K562 (cell line): ENCODE data around the gene CYBB. TPM values are rescaled to one million over a fixed set of nuclear protein-coding genes. Genes with fewer than 3 reads are reported as not detected.

Experiments
- ATAC-seq: fragments of 200-7000 bp; cut with Tn5 transposase; 3 replicates; pipeline ENCODE4 v1.9.1; 2020; ENCODE audit warnings: moderate library complexity
- BruUV-seq: library from RNA; stranded (reverse); fragments of 400-500 nt; replicated peaks from 2 replicates; lab custom pipeline; 2021; lab: Mats Ljungman, UMichigan
- CTCF ChIA-PET: fragments of 300-600 bp; formaldehyde crosslinking; extraction: SDS; loops from one replicate; lab custom pipeline; 2021; ENCODE audit warnings: low intra/inter-chr PET ratio; lab: Yijun Ruan, JAX
- POLR2A ChIA-PET: fragments of 300-600, 350-650 bp; sonication (Branson Sonifier 250); formaldehyde crosslinking; extraction: SDS; loops from one replicate; lab custom pipeline; 2021; ENCODE audit warnings: antibody characterized with exemption, inconsistent platforms; lab: Yijun Ruan, JAX
- DNase-seq, 4 experiments: peaks; one replicate each; pipeline versions ENCODE4 v3.0.0 to v3.0.0-alpha.2; 2011 to 2018; ENCODE audit warnings: low spot score in 3 of 4, mixed read lengths in 3 of 4; ENCODE audit errors: extremely low read depth in 1 of 4
- FAIRE-seq: peaks from 2 replicates; lab custom pipeline; 2011; peaks lifted over from hg19 to GRCh38; lab: Jason Lieb, UNC
- H2AFZ ChIP-seq: 2 replicates; pipeline ENCODE4 v1.6.0; 2011; ENCODE audit warnings: low read depth, low read length, control low read depth, inconsistent platforms
- H3K27ac ChIP-seq: fragments of 200-600 bp; 3 replicates; pipeline ENCODE4 v1.8.0; 2011; ENCODE audit warnings: low read depth, mild to moderate bottlenecking, control low read depth, inconsistent platforms, low read length, moderate library complexity, mixed read lengths; ENCODE audit errors: extremely low read depth
- H3K27me3 ChIP-seq, 2 experiments: fragments of 300-600 bp in 1 of 2; 2 replicates in 1 of 2; 3 replicates in 1 of 2; pipeline versions ENCODE4 v1.6.0 to v1.8.0; 2011; ENCODE audit warnings: inconsistent platforms in 2 of 2, low read length in 2 of 2, mild to moderate bottlenecking in 1 of 2, mixed read lengths in 1 of 2, moderate library complexity in 1 of 2; ENCODE audit not compliant: control insufficient read depth in 2 of 2, insufficient read depth in 2 of 2
- H3K36me3 ChIP-seq: fragments of 300-600 bp; 3 replicates; pipeline ENCODE4 v1.8.0; 2011; ENCODE audit warnings: mild to moderate bottlenecking, low read length, inconsistent platforms; ENCODE audit not compliant: control insufficient read depth, insufficient read depth
- H3K4me1 ChIP-seq, 2 experiments: fragments of 200-600 bp in 1 of 2; replicated peaks in 1 of 2; 2 replicates in 1 of 2; 3 replicates in 1 of 2; pipeline versions ENCODE4 v1.5.1 to v1.8.0; 2011; ENCODE audit warnings: inconsistent platforms in 2 of 2, low read length in 2 of 2, mild to moderate bottlenecking in 1 of 2, mixed read lengths in 1 of 2, moderate library complexity in 1 of 2; ENCODE audit not compliant: control insufficient read depth in 2 of 2, insufficient read depth in 2 of 2
- H3K4me2 ChIP-seq: 2 replicates; pipeline ENCODE4 v1.6.1; 2011; ENCODE audit warnings: low read length, control low read depth, inconsistent platforms, mixed read lengths; ENCODE audit not compliant: insufficient read depth
- H3K4me3 ChIP-seq: fragments of 200-600 bp; sonication (generic), shearing (Covaris generic); 2 replicates; pipeline ENCODE4 v1.5.1; 2016; ENCODE audit warnings: control low read depth, inconsistent platforms
- H3K79me2 ChIP-seq: fragments of 200-600 bp; 3 replicates; pipeline ENCODE4 v1.8.0; 2011; ENCODE audit warnings: low read length, inconsistent platforms; ENCODE audit not compliant: control insufficient read depth, insufficient read depth
- H3K9ac ChIP-seq, 2 experiments: 2 replicates each; pipeline versions ENCODE4 v1.6.0 to v1.6.1; 2011; ENCODE audit warnings: low read depth in 2 of 2, low read length in 2 of 2, control low read depth in 1 of 2, inconsistent platforms in 1 of 2, mild to moderate bottlenecking in 1 of 2, mixed read lengths in 1 of 2; ENCODE audit not compliant: insufficient read depth in 1 of 2
- H3K9me1 ChIP-seq: one replicate; pipeline ENCODE4 v1.6.0; 2011; ENCODE audit warnings: inconsistent platforms, mild to moderate bottlenecking, low read length, moderate library complexity; ENCODE audit not compliant: control insufficient read depth, insufficient read depth
- H3K9me3 ChIP-seq: replicated peaks from 2 replicates; pipeline ENCODE4 v1.5.1; 2011; ENCODE audit warnings: low read depth, low read length, inconsistent platforms; ENCODE audit not compliant: control insufficient read depth, insufficient read depth
- H4K20me1 ChIP-seq: replicated peaks from 2 replicates; pipeline ENCODE4 v1.6.1; 2011; ENCODE audit warnings: low read length, inconsistent platforms, mixed read lengths; ENCODE audit not compliant: control insufficient read depth, insufficient read depth
- ATF1 ChIP-seq, 2 experiments: fragments of 450-650 bp in 1 of 2; IDR thresholded peaks; 2 replicates each; pipeline ENCODE4 v1.6.1; 2016; ENCODE audit warnings: missing compliant biosample characterization in 1 of 2, missing genetic modification characterization in 1 of 2
- BCOR ChIP-seq: fragments of 450-650 bp; IDR thresholded peaks from 2 replicates; pipeline ENCODE4 v1.6.1; 2016
- CBX8 ChIP-seq: fragments of 200-600 bp; sonication (generic); IDR thresholded peaks from 2 replicates; pipeline ENCODE4 v1.6.1; 2012; ENCODE audit warnings: borderline replicate concordance, mixed run types, low read depth, mild to moderate bottlenecking, moderate library complexity, mixed read lengths, low read length, control low read depth, inconsistent platforms; ENCODE audit not compliant: poor library complexity, severe bottlenecking; ENCODE audit errors: extremely low read depth
- EP400 ChIP-seq: fragments of 450-650 bp; IDR thresholded peaks from 2 replicates; pipeline ENCODE4 v1.6.1; 2017; ENCODE audit warnings: antibody characterized with exemption, mild to moderate bottlenecking, moderate library complexity
- GABPA ChIP-seq: fragments of 200-800 bp; sonication (Bioruptor generic); conservative IDR thresholded peaks from 2 replicates; pipeline ENCODE4 v1.6.1; 2016; ENCODE audit warnings: low read depth, missing genetic modification characterization, missing compliant biosample characterization
- HES1 ChIP-seq: fragments of 450-650 bp; IDR thresholded peaks from 2 replicates; pipeline ENCODE4 v1.6.1; 2016; ENCODE audit warnings: low read depth, mild to moderate bottlenecking, moderate library complexity
- KLF6 ChIP-seq: fragments of 250-450 bp; sonication (Bioruptor Pico); IDR thresholded peaks from 2 replicates; pipeline ENCODE4 v1.4.0; 2020; ENCODE audit warnings: mild to moderate bottlenecking, moderate library complexity, borderline replicate concordance
- LEF1 ChIP-seq: fragments of 450-650 bp; IDR thresholded peaks from 2 replicates; pipeline ENCODE4 v1.6.1; 2016; ENCODE audit warnings: mild to moderate bottlenecking
- MCM7 ChIP-seq, 2 experiments: fragments of 450-650 bp; IDR thresholded peaks; 2 replicates each; pipeline ENCODE4 v1.6.1; 2016 to 2018
- NRF1 ChIP-seq, 2 experiments: fragments of 450-650 bp; IDR thresholded peaks in 1 of 2; conservative IDR thresholded peaks in 1 of 2; 2 replicates each; pipeline ENCODE4 v1.6.1; 2014; ENCODE audit warnings: mild to moderate bottlenecking in 2 of 2
- POLR2A ChIP-seq: fragments of 450-650 bp; conservative IDR thresholded peaks from 2 replicates; pipeline ENCODE4 v1.6.1; 2016
- RBM34 ChIP-seq: fragments of 200-400 bp; formaldehyde crosslinking; IDR thresholded peaks from 2 replicates; pipeline ENCODE4 v1.6.1; 2018; ENCODE audit warnings: low read length, borderline replicate concordance; ENCODE audit not compliant: insufficient read depth
- TFAP4 ChIP-seq: sonication (generic); formaldehyde crosslinking; IDR thresholded peaks from 2 replicates; pipeline ENCODE4 v1.8.0; 2022; ENCODE audit warnings: missing genetic modification reagents, mild to moderate bottlenecking, moderate library complexity, borderline replicate concordance
- ZBTB34 ChIP-seq: fragments of 250-450 bp; sonication (Bioruptor Pico); IDR thresholded peaks from 2 replicates; pipeline ENCODE4 v1.8.0; 2021; ENCODE audit warnings: mild to moderate bottlenecking, moderate library complexity
- ZKSCAN3 ChIP-seq: fragments of 250-450 bp; sonication (Bioruptor Pico); IDR thresholded peaks from 2 replicates; pipeline ENCODE4 v1.4.0; 2020
- ZNF140 ChIP-seq: fragments of 250-450 bp; sonication (Bioruptor Pico); IDR thresholded peaks from 2 replicates; pipeline ENCODE4 v1.8.0; 2021; ENCODE audit warnings: moderate library complexity, mild to moderate bottlenecking, inconsistent platforms
- ZNF143 ChIP-seq: sonication (generic); formaldehyde crosslinking; IDR thresholded peaks from 2 replicates; pipeline ENCODE4 v1.9.0; 2022; ENCODE audit warnings: mild to moderate bottlenecking, missing genetic modification reagents
- ZNF253 ChIP-seq: fragments of 250-450 bp; sonication (Bioruptor Pico); conservative IDR thresholded peaks from 2 replicates; pipeline ENCODE4 v1.6.1; 2021; ENCODE audit warnings: mild to moderate bottlenecking
- whole genome bisulfite sequencing: fragments of 100-300 bp; shearing (Covaris generic); methylation state at CpG from one replicate; pipeline ENCODE4 v1.1.6; 2016; ENCODE audit warnings: low coverage, mixed read lengths; ENCODE audit not compliant: insufficient coverage; ENCODE audit errors: missing lambda C conversion rate; 5-methylcytosine and 5-hydroxymethylcytosine counted together
- in situ Hi-C: fragments of 300-500 bp; cut with MboI; formaldehyde crosslinking; loops from 4 replicates; pipeline ENCODE4 v1.15.0; 2018; ENCODE audit warnings: inconsistent platforms, mixed read lengths
- intact Hi-C: fragments of 100-400 bp; cut with micrococcal nuclease; formaldehyde crosslinking; loops from 2 replicates; pipeline ENCODE4 v1.14.2; 2022
- polyA plus RNA-seq, 8 experiments: library from polyadenylated mRNA; depleted of rRNA in 4 of 8; stranded (reverse) in 5 of 8; unstranded in 3 of 8; fragments of >200 nt; fragmentation: Nextera tagmentation in 2 of 8; fragmentation: Illumina TruSeq in 1 of 8; extraction: Ambion mirVana in 2 of 8; extraction: Trizol in 1 of 8; gene quantifications; 2 replicates each; pipeline versions ENCODE4 v1.2.1 to v1.2.3, GENCODE V29; 2011 to 2014; ENCODE audit warnings: inconsistent platforms in 1 of 8, missing spikeins in 1 of 8
- total RNA-seq, 7 experiments: library from RNA; depleted of rRNA in 6 of 7; stranded (reverse); fragments of >200 nt in 6 of 7; fragmentation: Illumina TruSeq in 2 of 7; extraction: Trizol in 2 of 7; gene quantifications; 2 replicates each; pipeline versions ENCODE4 v1.2.1 to v1.2.3, GENCODE V29; 2011 to 2021; ENCODE audit warnings: low replicate concordance in 1 of 7

Gene CYBB
- total and polyA plus RNA-seq, 9 of the 15 experiments (the other 6 are each of a cell fraction or from before 2014, with no cell fraction given) = 0.25 to 1.3 (median 0.74) TPM

DNA sequence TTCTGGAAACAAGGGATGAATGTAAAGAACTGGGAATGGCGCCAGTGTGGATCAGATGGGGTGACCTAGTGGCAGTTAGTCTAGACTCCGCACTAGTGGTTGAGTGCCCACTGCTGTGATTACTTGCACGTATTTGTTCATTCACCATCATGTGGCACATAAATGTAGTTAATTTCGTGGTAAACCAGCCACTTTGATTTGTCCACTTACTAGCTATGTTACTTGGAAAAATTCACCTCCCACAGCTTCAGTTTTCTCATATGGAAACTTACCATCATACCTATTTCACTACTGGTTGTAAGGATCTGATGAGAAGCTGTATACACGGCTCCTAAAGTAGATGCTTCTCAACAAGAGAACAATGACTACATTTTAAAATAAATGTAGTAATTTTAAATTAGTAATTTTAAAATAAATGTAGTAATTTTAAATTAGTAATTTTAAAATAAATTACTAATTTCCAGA, 67.9 kb downstream of the CYBB start:
- TF ChIP-seq LEF1 (no peak), ATF1 (CRISPR knock-in tag; IDR thresholded peaks at IDR 0.05) (no peak), ATF1 (tag; IDR thresholded peaks at IDR 0.05) (peak; percentile 52), KLF6 (no peak), CBX8 (no peak), EP400 (0 out of 2 replicates have a peak, but pooled peaks have one; percentile 20), BCOR (no peak), ZNF253 (CRISPR knock-in tag) (no peak), ZKSCAN3 (CRISPR knock-in tag) (no peak), RBM34 (no peak), GABPA (tag) (no peak), ZNF140 (no peak), NRF1 (conservative IDR thresholded peaks at IDR 0.05 in 1 of 2, IDR thresholded peaks at IDR 0.05 in 1 of 2) (peak in 1 of 2 experiments; percentile 35; a peak in 3 of 4 replicates), ZBTB34 (no peak), HES1 (no peak), POLR2A (no peak; the same call in 1 of the 2 replicates), MCM7 (IDR thresholded peaks at IDR 0.05) (no peak), TFAP4 (CRISPR knock-in tag) (0 out of 2 replicates have a peak, but pooled peaks have one; percentile 0), ZNF143 (CRISPR knock-in tag) (no peak)
- H3K36me3 ChIP-seq = no peaks in the 10 kb centered on the region
- ATAC-seq (no peak), FAIRE-seq (no peak), DNase-seq (no peak)
- H3K9me1 ChIP-seq = no peaks in the 10 kb centered on the region
- WGBS = 21% methylated on average over 4 of the region's 5 CpGs
- no peaks in the 10 kb centered on the region for H3K9me3 ChIP-seq
- no TSS peak for BruUV-seq
- no peak overlapping the region; the same call in 2 of the 3 replicates for H3K27ac ChIP-seq
- in situ Hi-C loops = no loop called here
- ChIA-PET POLR2A (no interaction called here), CTCF (no interaction called here)
- H3K79me2 ChIP-seq = no peaks in the 10 kb centered on the region
- H4K20me1 ChIP-seq = no peaks in the 10 kb centered on the region
- H3K9ac ChIP-seq = peak overlapping the region; percentile 44 to 83; a peak in 3 of 4 replicates
- no peaks in the 10 kb centered on the region for H3K27me3 ChIP-seq
- peaks cover 2 to 10% of the 10 kb centered on the region in 2 experiments; a peak in 3 of 5 replicates for H3K4me1 ChIP-seq
- H3K4me2 ChIP-seq = peak overlapping the region; percentile 82
- peak overlapping the region; percentile 50; the same call in 1 of the 2 replicates for H3K4me3 ChIP-seq
- intact Hi-C loops = no loop called here
- peak overlapping the region; percentile 95 for H2AFZ ChIP-seq
